H9 (cell line): ENCODE data around the gene KCND2. TPM values are rescaled to one million over a fixed set of nuclear protein-coding genes. Genes with fewer than 3 reads are reported as not detected.

Source experiments
- DNase-seq: peaks from one replicate; pipeline ENCODE4 v3.0.0-alpha.2; 2017
- H2AFZ ChIP-seq: one replicate; pipeline ENCODE4 v1.6.1; 2013; ENCODE audit warnings: mild to moderate bottlenecking, low read length, control low read depth, moderate library complexity
- H2AK5ac ChIP-seq: 2 replicates; pipeline ENCODE4 v1.6.1; 2013; ENCODE audit warnings: low read length, control low read depth, mixed read lengths; ENCODE audit not compliant: insufficient read length
- H2BK120ac ChIP-seq: one replicate; pipeline ENCODE4 v1.6.1; 2013; ENCODE audit warnings: low read depth, mild to moderate bottlenecking, low read length, control low read depth, inconsistent platforms; ENCODE audit not compliant: poor library complexity, severe bottlenecking
- H2BK12ac ChIP-seq: 2 replicates; pipeline ENCODE4 v1.6.1; 2013; ENCODE audit warnings: low read length, control low read depth, mixed read lengths, low read depth; ENCODE audit not compliant: insufficient read length
- H2BK15ac ChIP-seq: 2 replicates; pipeline ENCODE4 v1.6.1; 2013; ENCODE audit warnings: low read depth, low read length, control low read depth
- H2BK20ac ChIP-seq: one replicate; pipeline ENCODE4 v1.6.1; 2013; ENCODE audit warnings: low read depth, mild to moderate bottlenecking, low read length, control low read depth, inconsistent platforms; ENCODE audit not compliant: poor library complexity, severe bottlenecking
- H2BK5ac ChIP-seq: 2 replicates; pipeline ENCODE4 v1.6.1; 2013; ENCODE audit warnings: low read length, control low read depth, mixed read lengths; ENCODE audit not compliant: insufficient read length
- H3K14ac ChIP-seq: 2 replicates; pipeline ENCODE4 v1.6.1; 2013; ENCODE audit warnings: low read length, control low read depth; ENCODE audit not compliant: insufficient read depth
- H3K18ac ChIP-seq: 2 replicates; pipeline ENCODE4 v1.6.1; 2013; ENCODE audit warnings: low read depth, mild to moderate bottlenecking, mixed read lengths, low read length, control low read depth; ENCODE audit not compliant: insufficient read length
- H3K23ac ChIP-seq: 2 replicates; pipeline ENCODE4 v1.6.1; 2013; ENCODE audit warnings: low read length, control low read depth, mixed read lengths, low read depth; ENCODE audit not compliant: insufficient read length
- H3K23me2 ChIP-seq: 2 replicates; pipeline ENCODE4 v1.6.1; 2013; ENCODE audit warnings: low read depth, mild to moderate bottlenecking, mixed read lengths, low read length, control low read depth; ENCODE audit not compliant: insufficient read length, poor library complexity, severe bottlenecking
- H3K27ac ChIP-seq: 2 replicates; pipeline ENCODE4 v1.5.1; 2013; ENCODE audit warnings: low read length, control low read depth, mixed read lengths, low read depth; ENCODE audit not compliant: insufficient read length
- H3K27me3 ChIP-seq: 2 replicates; pipeline ENCODE4 v1.6.1; 2013; ENCODE audit warnings: low read length, control low read depth, inconsistent platforms; ENCODE audit not compliant: insufficient read depth
- H3K4ac ChIP-seq: 2 replicates; pipeline ENCODE4 v1.6.1; 2013; ENCODE audit warnings: low read depth, mild to moderate bottlenecking, control low read depth, inconsistent platforms, low read length, moderate library complexity
- H3K4me1 ChIP-seq: 2 replicates; pipeline ENCODE4 v1.6.1; 2013; ENCODE audit warnings: low read length, control low read depth, inconsistent platforms; ENCODE audit not compliant: insufficient read depth
- H3K4me2 ChIP-seq: 2 replicates; pipeline ENCODE4 v1.6.1; 2013; ENCODE audit warnings: low read length, control low read depth, mixed read lengths; ENCODE audit not compliant: insufficient read length, insufficient read depth
- H3K56ac ChIP-seq: 2 replicates; pipeline ENCODE4 v1.6.1; 2013; ENCODE audit warnings: low read depth, mild to moderate bottlenecking, mixed read lengths, low read length, control low read depth; ENCODE audit not compliant: insufficient read length
- H3K79me1 ChIP-seq: 2 replicates; pipeline ENCODE4 v1.6.1; 2013; ENCODE audit warnings: low read depth, mild to moderate bottlenecking, moderate library complexity, low read length, control low read depth, inconsistent platforms; ENCODE audit not compliant: insufficient read depth, poor library complexity, severe bottlenecking
- H3K79me2 ChIP-seq: 2 replicates; pipeline ENCODE4 v1.6.1; 2013; ENCODE audit warnings: low read length, control low read depth, inconsistent platforms; ENCODE audit not compliant: insufficient read depth
- H3K9ac ChIP-seq: 2 replicates; pipeline ENCODE4 v1.6.1; 2013; ENCODE audit warnings: low read length, control low read depth, mixed read lengths; ENCODE audit not compliant: insufficient read length; ENCODE audit errors: extremely low read depth
- H3K9me3 ChIP-seq: one replicate; pipeline ENCODE4 v1.6.1; 2013; ENCODE audit warnings: low read depth, low read length, inconsistent platforms; ENCODE audit not compliant: control insufficient read depth
- H3T11ph ChIP-seq: one replicate; pipeline ENCODE4 v1.6.1; 2013; ENCODE audit warnings: mild to moderate bottlenecking, low read length, control low read depth, inconsistent platforms
- H4K20me1 ChIP-seq: one replicate; pipeline ENCODE4 v1.6.1; 2013; ENCODE audit not compliant: control insufficient read depth, insufficient read length, insufficient read depth
- H4K5ac ChIP-seq: 2 replicates; pipeline ENCODE4 v1.6.1; 2013; ENCODE audit warnings: low read depth, mild to moderate bottlenecking, mixed read lengths, low read length, control low read depth; ENCODE audit not compliant: insufficient read length
- H4K8ac ChIP-seq: replicated peaks from 2 replicates; pipeline ENCODE4 v1.6.1; 2013; ENCODE audit warnings: low read length, control low read depth, mixed read lengths, low read depth; ENCODE audit not compliant: insufficient read length
- H4K91ac ChIP-seq: 2 replicates; pipeline ENCODE4 v1.6.1; 2013; ENCODE audit warnings: low read depth, mild to moderate bottlenecking, moderate library complexity, mixed read lengths, low read length, control low read depth; ENCODE audit not compliant: insufficient read length
- H3K27ac Mint-ChIP-seq, 3 experiments: 2 replicates in 2 of 3; 3 replicates in 1 of 3; pipeline ENCODE4 v1.8.0; 2020 to 2021; ENCODE audit warnings: mixed read lengths in 3 of 3, mild to moderate bottlenecking in 1 of 3, moderate library complexity in 1 of 3
- H3K27me3 Mint-ChIP-seq: 2 replicates; pipeline ENCODE4 v1.8.0; 2021; ENCODE audit warnings: low read depth, mild to moderate bottlenecking, moderate library complexity, mixed read lengths
- H3K36me3 Mint-ChIP-seq, 3 experiments: 2 replicates in 2 of 3; 3 replicates in 1 of 3; pipeline ENCODE4 v1.8.0; 2020 to 2021; ENCODE audit warnings: low read depth in 3 of 3, mixed read lengths in 3 of 3; ENCODE audit not compliant: insufficient read depth in 1 of 3
- H3K4me1 Mint-ChIP-seq, 2 experiments: 2 replicates each; pipeline ENCODE4 v1.8.0; 2020; ENCODE audit warnings: mixed read lengths in 2 of 2
- H3K4me3 Mint-ChIP-seq, 2 experiments: 2 replicates in 1 of 2; 3 replicates in 1 of 2; pipeline ENCODE4 v1.8.0; 2020 to 2021; ENCODE audit warnings: mild to moderate bottlenecking in 2 of 2, mixed read lengths in 2 of 2, moderate library complexity in 1 of 2
- H3K9me3 Mint-ChIP-seq, 2 experiments: 2 replicates in 1 of 2; 3 replicates in 1 of 2; pipeline ENCODE4 v1.8.0; 2020; ENCODE audit warnings: mild to moderate bottlenecking in 2 of 2, mixed read lengths in 2 of 2, moderate library complexity in 1 of 2
- CTCF ChIP-seq: fragments of 200-600 bp; sonication (generic); conservative IDR thresholded peaks from 3 replicates; pipeline ENCODE4 v1.8.0; 2021; ENCODE audit warnings: antibody characterized with exemption, mild to moderate bottlenecking
- total RNA-seq: library from RNA; stranded (reverse); gene quantifications from 2 replicates; pipeline ENCODE4 v1.2.1, GENCODE V29; 2021

The KCND2 gene
- total RNA-seq, 1 experiment from 2014 or later = 6.4 TPM

GRCh38 chr7:120394595-120394994 is 121.6 kb downstream of the KCND2 start:
- no peak overlapping the region for H2BK120ac ChIP-seq
- no peak overlapping the region for H3K27ac Mint-ChIP-seq
- no peak overlapping the region for H3K27ac ChIP-seq
- H2BK15ac ChIP-seq = no peak overlapping the region
- H4K20me1 ChIP-seq = no peaks in the 10 kb centered on the region
- no peak for TF ChIP-seq CTCF
- no peak overlapping the region for H4K91ac ChIP-seq
- no peak overlapping the region for H3K4me2 ChIP-seq
- no peaks in the 10 kb centered on the region for H3K27me3 ChIP-seq
- no peak overlapping the region for H3K4me3 Mint-ChIP-seq
- H2BK5ac ChIP-seq = no peak overlapping the region
- H2BK12ac ChIP-seq = no peak overlapping the region
- H3K4me1 Mint-ChIP-seq = peaks cover 0 to 11% of the 10 kb centered on the region in 2 experiments; a peak in 1 of 4 replicates
- H3K9ac ChIP-seq = no peak overlapping the region
- H3T11ph ChIP-seq = no peak overlapping the region
- no peak overlapping the region for H2BK20ac ChIP-seq
- H3K4me1 ChIP-seq = no peaks in the 10 kb centered on the region
- no peak overlapping the region for H3K14ac ChIP-seq
- H3K4ac ChIP-seq = no peak overlapping the region
- H3K23ac ChIP-seq = no peak overlapping the region
- no peak overlapping the region for H3K18ac ChIP-seq
- H2AK5ac ChIP-seq = no peak overlapping the region
- DNase-seq = no peak
- no peaks in the 10 kb centered on the region for H3K79me1 ChIP-seq
- peaks cover 4 to 8% of the 10 kb centered on the region in 2 experiments; a peak in 4 of 5 replicates for H3K9me3 Mint-ChIP-seq
- peaks cover 5 to 13% (median 5%) of the 10 kb centered on the region in 3 experiments; a peak in 6 of 7 replicates for H3K36me3 Mint-ChIP-seq
- H4K5ac ChIP-seq = no peak overlapping the region
- H3K56ac ChIP-seq = no peak overlapping the region
- H3K9me3 ChIP-seq = no peaks in the 10 kb centered on the region
- no peaks in the 10 kb centered on the region for H3K27me3 Mint-ChIP-seq
- H3K79me2 ChIP-seq = no peaks in the 10 kb centered on the region
- H3K23me2 ChIP-seq = no peaks in the 10 kb centered on the region
- no peak overlapping the region for H4K8ac ChIP-seq
- H2AFZ ChIP-seq = no peak overlapping the region
